HG03457 (cell line): ENCODE results near the gene RNF40.

Source experiments
- ATAC-seq: cut with Tn5 transposase; IDR thresholded peaks from one replicate; pipeline ENCODE4 v1.9.1; 2021; ENCODE audit warnings: moderate number of reproducible peaks; ENCODE audit not compliant: unreplicated experiment

The RNF40 gene

DNA sequence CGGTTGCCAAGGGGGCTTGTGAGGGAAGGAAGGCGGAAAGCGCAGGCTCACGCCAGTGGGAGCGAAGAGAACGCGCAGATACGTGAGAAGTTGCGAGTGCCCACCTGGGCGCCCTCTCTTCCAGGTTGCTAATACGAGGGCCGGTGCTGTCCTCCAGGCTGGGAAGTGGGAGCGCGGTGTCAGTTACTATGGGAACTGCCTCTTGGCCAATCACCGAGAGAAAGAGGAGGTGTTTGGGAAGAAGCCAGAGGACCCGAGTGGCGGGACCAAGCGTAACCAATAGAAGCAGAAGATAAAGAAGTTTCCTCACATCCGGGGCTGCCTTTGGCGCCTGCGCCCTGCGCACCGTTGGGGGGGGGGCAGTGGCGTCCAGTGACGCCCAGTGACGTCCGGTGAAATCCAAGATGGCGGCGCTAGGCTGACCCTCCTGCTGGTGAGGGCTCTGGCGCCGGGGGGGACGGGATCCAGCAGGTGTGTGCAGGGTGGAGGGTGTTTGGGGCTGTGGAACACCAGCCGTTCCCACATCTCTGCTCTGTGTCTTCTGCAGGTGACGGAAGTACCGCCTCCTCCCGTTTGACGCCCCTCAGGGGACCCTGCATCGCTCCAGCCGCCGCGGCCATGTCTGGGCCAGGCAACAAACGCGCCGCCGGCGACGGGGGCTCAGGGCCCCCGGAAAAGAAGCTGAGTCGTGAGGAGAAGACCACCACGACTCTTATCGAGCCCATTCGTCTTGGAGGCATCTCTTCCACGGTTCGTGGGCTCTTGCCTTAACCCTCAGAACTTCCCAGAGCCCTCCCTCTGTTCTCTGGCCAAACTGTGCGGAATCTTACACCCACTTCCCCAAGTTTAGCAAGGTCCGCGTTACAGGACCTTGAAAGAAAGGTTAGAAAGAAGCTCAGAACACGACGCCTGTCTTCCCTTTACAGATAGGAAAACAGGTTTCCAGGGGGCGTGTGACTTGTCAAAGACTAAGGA is at the start of gene RNF40, which contains the start of gene CFAP119:
Gene RNF40 (plus strand): TSS at position 395 of the 975 bp plus-strand sequence. CDS start 224 bp downstream, at position 619.
Gene CFAP119 (minus strand): TSS at position 135 of the 975 bp plus-strand sequence. CDS start 314 bp downstream, outside the sequence.
- peak; percentile 68 for ATAC-seq

DNA sequence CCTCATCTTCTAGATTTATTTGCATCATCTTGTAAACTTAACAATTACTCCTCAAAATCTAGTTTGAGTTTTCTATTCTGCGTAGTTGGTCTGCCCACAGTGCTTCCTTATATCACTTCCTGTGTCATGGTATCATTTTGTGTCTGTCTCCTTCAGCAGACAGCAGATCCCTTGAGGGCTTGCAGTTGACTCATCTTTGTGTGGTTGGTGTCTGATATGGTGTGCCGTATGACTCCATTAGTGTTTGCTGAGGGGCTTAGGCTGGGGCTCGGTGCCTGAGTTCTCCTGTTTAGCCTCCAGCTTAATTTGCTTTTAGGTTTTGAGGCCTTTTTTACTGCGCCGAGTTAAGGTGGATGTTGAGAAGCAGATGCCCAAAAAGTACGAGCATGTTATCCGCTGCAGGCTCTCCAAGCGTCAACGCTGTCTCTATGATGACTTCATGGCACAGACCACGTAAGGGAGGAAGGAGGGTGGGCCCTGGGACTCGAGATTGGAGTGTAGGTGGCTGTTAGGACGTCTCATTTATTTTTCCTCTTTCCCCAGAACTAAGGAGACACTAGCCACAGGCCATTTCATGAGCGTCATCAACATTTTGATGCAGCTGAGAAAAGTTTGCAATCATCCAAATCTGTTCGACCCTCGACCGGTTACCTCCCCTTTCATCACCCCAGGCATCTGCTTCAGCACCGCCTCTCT is 46.2 kb upstream of the RNF40 start:
- ATAC-seq: no peak

DNA sequence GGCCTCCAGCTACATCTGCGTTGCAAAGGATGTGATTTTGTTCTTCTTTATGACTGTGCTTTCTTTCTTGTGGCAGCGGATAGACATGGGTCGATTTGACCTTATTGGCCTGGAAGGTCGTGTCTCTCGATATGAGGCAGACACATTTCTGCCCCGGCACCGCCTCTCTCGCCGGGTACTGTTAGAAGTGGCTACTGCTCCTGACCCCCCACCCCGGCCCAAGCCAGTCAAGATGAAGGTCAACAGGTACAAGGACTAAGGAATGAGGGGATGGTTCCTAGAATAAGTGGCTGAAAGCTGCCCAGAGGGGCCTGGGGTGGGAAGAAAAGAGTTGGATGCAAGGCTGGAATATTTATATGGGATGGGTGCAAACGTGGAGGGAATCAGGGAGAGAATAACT is 42.0 kb upstream of the RNF40 start:
- ATAC-seq: no peak

DNA sequence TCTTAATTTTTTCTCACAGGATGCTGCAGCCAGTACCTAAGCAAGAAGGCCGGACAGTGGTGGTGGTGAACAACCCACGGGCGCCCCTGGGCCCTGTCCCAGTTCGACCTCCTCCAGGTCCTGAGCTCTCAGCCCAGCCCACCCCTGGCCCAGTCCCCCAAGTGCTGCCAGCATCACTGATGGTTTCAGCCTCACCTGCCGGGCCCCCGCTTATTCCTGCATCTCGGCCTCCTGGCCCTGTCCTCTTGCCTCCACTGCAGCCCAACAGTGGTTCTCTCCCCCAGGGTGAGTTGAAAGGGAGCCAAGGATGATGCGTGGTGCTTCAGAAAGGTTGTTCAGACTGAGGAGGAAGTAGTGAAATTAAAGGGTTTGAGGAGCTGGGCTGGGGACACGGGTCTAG is 41.4 kb upstream of the RNF40 start:
- ATAC-seq: no peak

DNA sequence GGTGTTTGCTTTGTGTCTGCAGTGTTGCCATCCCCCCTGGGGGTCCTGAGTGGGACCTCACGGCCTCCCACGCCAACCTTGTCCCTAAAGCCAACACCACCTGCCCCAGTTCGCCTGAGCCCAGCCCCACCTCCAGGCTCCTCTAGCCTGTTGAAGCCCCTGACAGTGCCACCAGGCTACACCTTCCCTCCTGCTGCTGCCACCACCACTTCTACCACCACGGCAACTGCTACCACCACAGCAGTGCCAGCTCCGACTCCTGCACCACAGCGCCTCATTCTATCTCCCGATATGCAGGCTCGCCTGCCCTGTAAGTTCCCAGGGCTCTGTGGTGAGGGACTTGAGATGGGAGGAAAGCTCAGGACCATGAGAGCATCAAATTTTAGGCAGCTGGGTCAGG is 41.0 kb upstream of the RNF40 start:
- ATAC-seq: no peak

DNA sequence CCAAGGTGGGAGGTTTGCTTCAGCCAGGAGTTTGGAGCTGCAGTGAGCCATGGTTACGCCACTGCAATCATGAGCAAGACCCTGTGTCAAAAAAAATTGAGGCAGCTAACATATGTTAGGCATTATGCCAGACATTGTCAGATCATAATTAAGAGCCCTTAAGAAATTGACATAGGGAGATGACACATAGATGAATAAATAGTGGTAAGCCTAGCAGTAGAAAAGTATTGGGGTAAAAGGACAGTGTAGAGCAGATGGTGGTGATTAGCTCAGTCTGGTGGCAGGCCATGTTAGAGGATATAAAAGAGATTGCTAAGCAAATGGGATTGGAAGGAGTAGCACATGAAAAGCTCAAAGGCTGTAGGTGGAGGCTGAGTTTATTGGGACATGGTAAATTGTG is 40.5 kb upstream of the RNF40 start:
- no peak for ATAC-seq

DNA sequence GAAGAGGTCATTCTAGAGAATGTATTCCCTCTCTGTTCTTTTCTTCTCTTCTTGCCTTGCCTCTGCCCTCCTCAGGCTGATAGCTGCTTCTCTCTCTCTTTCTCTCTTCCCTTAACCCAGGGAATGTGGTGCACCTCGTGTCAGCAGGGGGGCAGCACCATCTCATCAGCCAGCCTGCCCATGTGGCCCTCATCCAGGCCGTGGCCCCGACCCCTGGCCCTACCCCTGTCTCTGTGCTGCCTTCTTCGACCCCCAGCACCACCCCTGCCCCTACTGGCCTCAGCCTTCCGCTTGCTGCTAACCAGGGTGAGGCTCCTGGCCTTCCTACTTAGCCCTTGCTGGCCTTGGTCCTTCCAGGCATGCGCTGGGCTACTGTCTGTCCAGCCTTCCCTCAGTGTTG is 39.7 kb upstream of the RNF40 start:
- no peak for ATAC-seq

DNA sequence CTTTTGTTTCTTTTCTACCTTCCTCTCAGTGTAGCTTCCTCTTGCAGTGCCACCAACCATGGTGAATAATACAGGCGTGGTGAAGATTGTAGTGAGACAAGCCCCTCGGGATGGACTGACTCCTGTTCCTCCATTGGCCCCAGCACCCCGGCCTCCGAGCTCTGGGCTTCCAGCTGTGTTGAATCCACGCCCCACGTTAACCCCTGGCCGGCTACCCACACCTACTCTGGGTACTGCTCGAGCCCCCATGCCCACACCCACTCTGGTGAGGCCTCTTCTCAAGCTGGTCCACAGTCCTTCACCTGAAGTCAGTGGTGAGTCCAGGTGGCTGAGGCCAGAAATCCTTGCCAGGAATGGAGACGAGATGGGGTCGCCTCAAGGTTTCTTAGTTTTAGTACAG is 39.2 kb upstream of the RNF40 start:
- ATAC-seq: no peak

DNA sequence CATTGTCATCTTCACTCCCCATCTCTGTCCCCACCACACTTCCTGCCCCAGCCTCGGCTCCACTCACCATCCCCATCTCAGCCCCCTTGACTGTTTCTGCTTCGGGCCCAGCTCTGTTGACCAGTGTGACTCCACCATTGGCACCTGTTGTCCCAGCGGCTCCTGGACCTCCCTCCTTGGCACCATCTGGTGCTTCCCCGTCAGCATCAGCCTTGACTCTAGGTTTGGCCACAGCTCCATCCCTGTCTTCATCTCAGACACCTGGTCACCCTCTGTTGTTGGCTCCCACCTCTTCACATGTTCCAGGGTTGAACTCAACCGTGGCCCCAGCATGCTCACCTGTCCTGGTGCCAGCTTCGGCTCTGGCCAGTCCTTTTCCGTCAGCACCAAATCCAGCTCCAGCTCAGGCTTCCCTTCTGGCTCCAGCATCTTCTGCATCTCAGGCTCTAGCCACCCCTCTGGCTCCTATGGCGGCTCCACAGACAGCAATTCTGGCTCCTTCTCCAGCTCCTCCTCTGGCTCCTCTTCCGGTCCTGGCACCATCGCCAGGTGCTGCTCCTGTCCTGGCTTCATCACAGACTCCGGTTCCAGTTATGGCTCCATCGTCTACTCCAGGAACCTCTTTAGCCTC is 38.3 kb upstream of the RNF40 start:
- ATAC-seq: no peak

DNA sequence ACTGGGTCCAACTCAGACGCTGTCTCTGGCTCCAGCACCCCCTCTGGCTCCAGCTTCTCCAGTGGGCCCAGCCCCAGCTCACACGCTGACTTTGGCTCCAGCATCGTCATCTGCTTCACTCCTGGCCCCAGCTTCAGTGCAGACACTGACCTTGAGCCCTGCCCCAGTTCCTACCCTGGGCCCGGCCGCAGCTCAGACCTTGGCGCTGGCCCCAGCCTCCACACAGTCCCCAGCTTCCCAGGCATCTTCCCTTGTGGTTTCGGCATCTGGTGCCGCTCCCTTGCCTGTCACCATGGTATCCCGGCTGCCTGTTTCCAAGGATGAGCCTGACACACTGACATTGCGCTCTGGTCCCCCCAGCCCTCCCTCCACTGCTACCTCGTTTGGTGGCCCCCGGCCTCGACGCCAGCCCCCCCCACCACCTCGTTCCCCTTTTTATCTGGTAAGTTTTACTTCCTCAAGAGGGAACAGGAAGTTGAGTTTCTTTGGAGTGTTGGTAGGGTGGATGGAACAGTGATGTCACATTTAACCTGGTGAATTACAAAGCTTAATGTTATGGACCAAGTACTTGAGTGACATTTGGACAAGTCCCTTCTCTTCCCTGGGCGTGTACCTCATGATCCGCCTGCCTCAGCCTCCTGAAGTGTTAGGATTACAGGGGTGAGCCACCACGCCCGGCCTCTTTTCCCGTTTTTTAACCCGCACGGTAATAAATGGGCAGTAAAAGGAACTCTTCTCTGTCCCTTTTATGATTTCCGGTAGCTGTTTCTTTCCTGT is 37.3 kb upstream of the RNF40 start:
- no peak for ATAC-seq

DNA sequence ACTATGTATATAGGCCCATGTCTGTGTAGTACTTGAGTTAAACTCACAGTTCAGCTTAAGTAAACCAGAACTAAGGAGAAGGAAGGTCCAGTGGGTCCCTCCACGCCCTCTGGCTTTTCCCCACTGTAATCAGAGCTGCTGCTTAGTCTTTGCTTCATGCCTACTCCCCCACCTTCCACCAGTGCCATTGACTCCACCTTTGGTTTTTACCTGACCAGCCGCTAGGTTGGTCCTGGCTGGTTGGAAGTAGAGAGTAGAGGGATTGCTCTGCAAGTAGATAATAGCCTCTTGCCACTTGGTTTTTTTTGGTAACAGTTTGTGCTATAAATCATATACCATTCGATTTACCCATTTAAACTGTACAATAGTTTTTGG is 36.7 kb upstream of the RNF40 start:
- no peak for ATAC-seq

DNA sequence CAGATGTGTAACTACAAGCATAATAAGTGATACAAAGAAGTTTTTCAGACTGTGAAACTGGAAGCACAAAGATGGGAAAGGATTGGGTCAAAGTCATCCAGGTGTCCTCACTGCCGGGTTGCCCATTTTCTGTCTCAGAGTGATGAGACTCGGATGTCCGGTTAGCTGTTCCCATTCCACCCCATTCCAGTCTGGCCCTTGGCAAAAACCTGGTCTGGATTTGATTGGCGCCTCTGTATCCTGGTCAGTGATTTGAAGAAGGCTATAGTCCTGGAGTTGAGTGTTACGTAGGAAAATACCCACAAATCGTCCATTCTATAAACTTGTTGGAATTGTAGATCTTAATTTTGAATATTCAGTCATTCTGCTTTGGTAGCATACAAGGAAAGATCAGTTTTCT is 33.8 kb upstream of the RNF40 start:
- no peak for ATAC-seq

DNA sequence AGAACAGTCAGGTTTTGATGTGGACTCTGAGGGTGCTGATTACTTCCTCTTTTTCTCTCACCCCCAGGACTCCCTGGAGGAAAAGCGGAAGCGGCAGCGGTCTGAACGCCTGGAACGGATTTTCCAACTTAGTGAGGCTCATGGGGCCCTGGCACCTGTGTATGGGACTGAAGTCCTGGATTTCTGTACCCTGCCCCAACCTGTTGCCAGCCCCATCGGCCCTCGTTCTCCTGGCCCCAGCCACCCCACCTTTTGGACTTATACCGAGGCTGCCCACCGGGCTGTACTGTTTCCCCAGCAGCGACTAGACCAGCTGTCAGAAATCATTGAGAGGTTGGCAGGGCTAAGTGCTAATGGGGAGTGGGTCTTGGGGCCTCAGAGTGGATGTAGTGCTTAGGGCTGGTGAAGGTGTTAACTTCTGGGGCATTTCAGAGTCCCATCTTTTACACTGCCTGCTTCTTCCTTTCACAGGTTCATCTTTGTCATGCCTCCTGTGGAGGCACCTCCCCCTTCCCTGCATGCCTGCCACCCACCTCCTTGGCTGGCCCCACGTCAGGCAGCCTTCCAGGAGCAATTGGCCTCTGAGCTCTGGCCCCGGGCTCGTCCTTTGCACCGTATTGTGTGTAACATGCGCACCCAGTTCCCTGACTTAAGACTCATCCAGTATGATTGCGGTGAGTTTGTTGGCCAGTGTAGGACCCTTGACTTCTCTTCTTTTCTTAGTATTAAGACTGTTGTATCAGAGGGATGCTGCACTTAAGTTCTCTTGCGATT is 33.0 kb upstream of the RNF40 start:
- no peak for ATAC-seq

DNA sequence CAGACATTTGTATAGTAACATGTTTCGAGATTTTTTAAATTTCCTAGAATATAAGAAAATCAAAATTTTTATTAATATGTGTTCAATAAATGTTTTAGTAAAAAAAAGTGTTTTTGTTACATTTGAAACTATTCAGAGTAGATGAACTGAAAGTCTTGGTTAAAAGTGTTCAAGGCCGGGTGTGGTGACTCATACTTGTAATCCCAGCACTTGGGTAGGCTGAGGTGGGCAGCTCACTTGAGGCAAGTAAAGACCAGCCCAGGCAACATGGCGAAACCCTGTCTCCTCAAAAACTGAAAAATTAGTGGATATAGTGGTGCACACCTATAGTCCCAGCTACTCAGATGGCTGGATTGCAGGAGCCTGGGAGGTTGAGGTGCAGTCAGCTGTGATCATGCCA is 30.7 kb upstream of the RNF40 start:
- no peak for ATAC-seq

DNA sequence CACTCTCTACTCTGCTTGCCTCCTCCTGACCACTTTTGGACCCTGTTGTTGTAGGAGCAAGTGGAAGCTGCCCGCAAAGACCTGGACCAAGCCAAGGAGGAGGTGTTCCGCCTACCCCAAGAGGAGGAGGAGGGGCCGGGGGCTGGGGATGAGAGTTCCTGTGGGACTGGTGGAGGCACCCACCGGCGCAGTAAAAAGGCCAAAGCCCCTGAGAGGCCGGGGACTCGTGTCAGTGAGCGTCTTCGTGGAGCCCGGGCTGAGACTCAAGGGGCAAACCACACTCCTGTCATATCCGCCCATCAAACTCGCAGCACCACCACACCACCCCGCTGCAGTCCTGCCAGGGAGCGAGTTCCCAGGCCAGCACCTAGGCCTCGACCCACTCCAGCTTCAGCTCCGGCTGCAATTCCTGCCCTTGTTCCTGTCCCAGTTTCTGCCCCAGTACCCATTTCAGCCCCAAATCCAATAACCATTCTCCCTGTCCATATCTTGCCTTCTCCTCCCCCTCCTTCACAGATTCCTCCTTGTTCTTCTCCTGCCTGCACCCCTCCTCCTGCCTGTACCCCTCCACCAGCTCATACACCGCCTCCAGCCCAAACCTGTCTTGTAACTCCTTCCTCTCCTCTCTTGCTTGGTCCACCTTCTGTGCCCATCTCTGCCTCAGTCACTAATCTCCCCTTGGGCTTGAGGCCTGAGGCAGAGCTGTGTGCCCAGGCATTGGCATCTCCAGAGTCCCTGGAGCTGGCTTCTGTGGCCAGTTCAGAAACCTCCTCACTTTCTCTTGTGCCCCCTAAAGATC is 24.9 kb upstream of the RNF40 start:
- no peak for ATAC-seq

DNA sequence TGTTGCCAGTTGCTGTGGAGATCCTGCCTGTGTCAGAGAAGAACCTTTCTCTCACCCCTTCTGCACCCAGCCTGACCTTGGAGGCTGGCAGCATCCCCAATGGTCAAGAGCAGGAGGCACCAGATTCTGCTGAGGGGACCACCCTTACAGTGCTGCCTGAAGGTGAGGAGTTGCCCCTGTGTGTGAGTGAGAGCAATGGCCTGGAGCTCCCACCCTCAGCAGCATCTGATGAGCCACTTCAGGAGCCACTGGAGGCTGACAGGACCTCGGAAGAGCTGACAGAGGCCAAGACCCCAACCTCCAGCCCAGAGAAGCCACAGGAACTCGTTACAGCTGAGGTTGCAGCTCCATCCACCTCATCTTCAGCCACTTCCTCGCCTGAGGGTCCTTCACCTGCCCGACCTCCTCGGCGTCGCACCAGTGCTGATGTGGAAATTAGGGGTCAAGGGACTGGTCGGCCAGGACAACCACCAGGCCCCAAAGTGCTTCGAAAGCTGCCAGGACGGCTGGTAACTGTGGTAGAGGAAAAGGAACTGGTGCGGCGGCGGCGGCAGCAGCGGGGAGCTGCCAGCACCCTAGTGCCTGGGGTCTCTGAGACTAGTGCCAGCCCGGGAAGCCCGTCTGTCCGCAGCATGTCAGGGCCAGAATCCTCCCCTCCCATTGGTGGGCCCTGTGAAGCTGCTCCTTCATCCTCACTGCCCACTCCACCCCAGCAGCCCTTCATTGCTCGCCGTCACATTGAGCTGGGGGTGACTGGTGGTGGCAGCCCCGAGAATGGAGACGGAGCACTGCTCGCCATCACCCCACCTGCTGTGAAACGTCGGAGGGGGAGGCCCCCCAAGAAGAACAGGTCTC is 24.1 kb upstream of the RNF40 start:
- ATAC-seq: no peak

DNA sequence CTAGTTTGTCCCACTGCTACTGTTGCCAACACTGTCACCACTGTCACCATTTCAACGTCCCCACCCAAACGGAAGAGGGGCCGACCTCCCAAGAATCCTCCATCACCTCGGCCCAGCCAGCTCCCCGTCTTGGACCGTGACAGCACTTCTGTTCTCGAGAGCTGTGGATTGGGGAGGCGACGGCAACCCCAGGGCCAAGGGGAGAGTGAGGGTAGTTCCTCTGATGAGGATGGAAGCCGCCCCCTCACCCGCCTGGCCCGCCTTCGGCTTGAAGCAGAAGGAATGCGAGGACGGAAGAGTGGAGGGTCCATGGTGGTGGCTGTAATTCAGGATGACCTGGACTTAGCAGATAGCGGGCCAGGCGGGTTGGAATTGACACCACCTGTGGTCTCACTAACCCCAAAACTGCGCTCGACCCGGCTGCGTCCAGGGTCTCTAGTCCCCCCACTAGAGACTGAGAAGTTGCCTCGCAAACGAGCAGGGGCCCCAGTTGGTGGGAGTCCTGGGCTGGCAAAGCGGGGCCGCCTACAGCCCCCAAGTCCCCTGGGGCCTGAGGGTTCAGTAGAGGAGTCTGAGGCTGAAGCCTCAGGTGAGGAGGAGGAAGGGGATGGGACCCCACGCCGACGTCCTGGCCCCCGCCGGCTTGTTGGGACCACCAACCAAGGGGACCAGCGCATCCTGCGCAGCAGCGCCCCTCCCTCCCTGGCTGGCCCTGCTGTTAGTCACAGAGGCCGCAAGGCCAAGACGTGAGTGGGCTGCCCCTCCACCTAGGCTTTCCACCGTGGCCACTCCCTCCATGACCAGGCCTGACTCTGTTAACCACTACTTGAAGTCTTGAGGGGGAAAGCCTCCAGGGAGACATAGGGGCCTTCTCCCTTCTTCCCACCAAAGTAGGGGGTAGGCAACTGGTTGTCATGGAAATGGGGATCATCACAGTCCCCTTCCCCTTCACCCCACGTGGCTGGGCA is 22.9 kb upstream of the RNF40 start:
- no peak for ATAC-seq
